Measurements from ENCODE around the gene TSPAN16. TPM values are rescaled to one million over a fixed set of nuclear protein-coding genes. Genes with fewer than 3 reads are reported as not detected.

TSPAN16 gene
- not detected in 2 replicates for polyA plus RNA-seq (2014; cell fraction: cytosol; rRNA removed)
- not detected in 2 replicates for polyA plus RNA-seq (2014; cell fraction: nucleus; rRNA removed)

- no peak for DNase-seq (ENCODE audit: low spot score)
Observed at GRCh38 chr19:11295665-11296245, at the start of gene TSPAN16. TSPAN16 (plus strand) TSS chr19:11296160; CDS start chr19:11296298, 138 bp downstream.

DNA sequence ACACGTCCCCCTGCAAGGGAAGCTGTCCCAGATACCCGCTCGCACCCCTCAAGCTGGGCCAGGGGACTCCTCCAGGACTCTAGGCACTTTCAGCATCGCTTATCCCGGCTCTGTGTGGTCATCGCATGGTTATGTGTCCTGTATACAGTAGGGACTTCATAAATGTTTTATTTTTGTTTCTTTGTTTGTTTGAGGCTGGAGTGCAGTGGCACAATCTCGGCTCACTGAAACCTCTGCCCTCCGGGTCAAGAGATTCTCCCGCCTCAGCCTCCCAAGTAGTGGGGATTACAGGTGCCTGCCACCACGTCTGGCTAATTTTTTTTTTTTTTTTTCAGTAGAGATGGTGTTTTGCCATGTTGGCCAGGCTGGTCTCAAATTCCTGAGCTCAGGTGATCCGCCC lies 49.0 kb upstream of the TSPAN16 start:
- no peak for DNase-seq (ENCODE audit: low spot score)

- DNase-seq (ENCODE audit: low spot score): no peak
Observed at GRCh38 chr19:11247391-11247790, 48.6 kb upstream of the TSPAN16 start.

- DNase-seq (ENCODE audit: low spot score): no peak
Observed at GRCh38 chr19:11247934-11248333, 48.0 kb upstream of the TSPAN16 start.

DNA sequence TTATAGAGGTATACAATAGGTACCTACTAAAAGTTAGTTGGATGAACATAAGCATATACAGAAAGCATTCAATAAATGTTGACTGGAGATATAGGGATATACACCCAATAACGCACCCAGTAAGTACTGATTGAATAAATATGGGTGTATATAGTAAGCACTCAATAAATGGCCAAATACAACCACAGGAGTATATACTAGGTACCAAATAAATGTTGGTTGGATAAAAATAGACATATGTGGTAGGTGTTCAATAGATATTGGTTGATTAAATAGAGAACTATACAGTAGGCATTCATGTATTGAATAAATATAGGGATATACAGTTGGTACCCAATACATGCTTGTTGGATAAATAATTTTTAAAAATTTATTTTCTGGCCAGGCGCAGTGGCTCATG lies 47.1 kb upstream of the TSPAN16 start:
- DNase-seq (ENCODE audit: low spot score): no peak

GRCh38 chr19:11251217-11251616 lies 44.7 kb upstream of the TSPAN16 start:
- no peak for DNase-seq (ENCODE audit: low spot score)

DNA sequence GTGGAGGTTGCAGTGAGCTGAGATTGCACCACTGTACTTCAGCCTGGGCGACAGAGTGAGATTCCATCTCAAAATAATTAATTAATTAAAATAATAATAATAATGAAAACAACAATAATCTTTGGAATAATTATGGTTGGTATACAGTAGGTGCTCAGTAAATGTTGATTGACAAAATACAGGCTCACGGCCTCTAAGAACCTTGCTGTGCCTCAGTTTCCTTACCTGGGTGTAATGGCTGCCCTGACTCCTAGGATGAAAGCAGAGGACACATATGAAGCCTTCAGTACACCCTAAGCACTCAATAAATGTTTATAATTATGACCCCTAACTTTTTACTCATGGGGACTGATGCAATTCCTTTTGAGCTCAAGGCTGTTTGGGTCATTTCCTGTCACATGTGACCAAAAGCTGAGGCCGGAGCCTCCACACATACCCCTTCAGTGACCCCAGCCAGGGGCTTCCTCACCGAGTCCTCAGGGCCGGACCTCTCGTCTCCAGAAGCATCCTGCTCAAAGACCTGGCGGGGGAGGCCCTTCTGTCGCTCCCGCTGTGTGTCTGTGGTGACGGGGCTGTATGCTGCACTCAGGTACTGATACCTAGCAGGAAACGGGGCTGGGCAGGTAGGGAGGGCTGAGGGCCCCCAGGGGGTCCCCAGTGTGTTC lies 44.2 kb upstream of the TSPAN16 start:
- no peak for DNase-seq (ENCODE audit: low spot score)

DNA sequence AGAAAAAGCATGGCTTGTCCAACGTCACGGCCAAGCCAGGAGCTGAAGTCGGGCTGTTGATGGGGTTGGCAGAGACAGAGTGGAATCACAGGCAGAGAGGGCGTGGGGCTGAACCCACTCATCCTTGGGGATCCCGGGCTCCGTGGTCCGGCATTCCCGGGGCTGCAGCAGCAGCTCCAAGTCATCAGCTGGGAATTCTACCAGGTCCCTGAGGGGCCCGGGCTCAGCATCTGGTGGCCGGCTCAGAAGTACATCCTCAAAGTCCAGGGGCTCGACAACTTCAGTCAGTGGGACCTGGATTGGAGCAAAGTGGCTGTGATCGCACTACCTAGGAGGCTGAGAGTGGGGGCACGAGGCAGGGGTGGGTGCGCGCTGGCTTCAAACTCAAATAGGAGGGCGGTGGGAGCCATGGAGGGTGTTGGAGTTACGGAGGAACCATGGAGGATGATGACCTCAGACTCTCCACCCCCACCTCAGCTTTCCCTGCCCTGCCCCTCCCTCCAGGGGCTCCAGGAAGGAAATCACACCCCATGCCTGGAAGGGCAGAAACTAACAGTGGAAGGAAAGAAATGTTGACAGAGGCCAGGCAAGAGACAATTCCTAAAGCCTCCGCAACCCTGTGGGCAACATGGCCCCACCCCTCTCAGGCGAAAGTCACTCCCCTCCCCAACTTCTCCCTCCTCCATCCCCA lies 43.1 kb upstream of the TSPAN16 start:
- no peak for DNase-seq (ENCODE audit: low spot score)

GRCh38 chr19:11254666-11255065 lies 41.3 kb upstream of the TSPAN16 start:
- DNase-seq (ENCODE audit: low spot score): no peak

DNA sequence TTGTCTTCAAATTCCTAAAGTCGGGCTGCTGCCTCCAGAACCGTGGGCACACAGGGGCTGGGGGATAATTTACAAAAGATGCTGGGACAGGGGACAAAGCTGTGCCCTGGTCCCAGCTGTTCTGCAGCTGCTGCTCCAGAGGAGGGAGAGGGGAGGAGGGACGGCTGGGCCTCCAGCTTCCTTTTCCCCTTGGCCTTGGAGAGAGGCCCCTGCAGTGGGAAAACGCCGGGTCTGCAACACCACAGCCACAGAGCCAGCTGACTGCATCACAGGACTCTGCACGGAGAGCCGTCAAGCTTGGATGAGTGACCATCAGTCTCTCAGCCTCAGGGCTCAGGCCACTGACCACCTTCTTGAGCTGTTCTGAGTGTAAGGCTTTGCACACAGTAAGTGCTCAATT lies 39.8 kb upstream of the TSPAN16 start:
- no peak for DNase-seq (ENCODE audit: low spot score)

DNA sequence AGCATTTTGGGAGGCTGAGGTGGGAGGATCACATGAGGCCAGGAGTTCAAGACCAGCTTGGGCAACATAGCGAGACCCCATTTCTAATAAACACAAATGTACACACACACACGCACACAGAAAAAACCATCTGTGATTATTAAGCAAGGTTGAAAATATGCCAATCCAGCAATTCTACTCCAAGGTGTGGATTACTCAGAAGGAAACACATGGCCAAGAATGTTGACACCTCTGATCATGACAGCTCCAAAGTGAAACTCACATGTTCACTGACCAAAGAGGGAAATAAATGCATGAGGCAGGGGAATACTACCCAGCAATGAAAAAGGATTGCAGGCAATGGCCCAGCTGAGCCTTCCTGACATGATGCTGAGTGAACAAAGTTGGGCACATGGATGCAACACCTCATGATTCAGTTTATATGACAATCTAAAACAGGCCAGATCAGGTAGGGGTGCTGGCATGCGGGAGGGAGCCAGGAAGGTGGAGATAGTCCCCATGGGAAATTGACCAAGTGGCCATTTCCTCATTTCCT lies 38.0 kb upstream of the TSPAN16 start:
- DNase-seq (ENCODE audit: low spot score): no peak

GRCh38 chr19:11260996-11261395 lies 35.0 kb upstream of the TSPAN16 start:
- no peak for DNase-seq (ENCODE audit: low spot score)

- no peak for DNase-seq (ENCODE audit: low spot score)
Observed at GRCh38 chr19:11261431-11261970, 34.5 kb upstream of the TSPAN16 start.

- no peak for DNase-seq (ENCODE audit: low spot score)
Observed at GRCh38 chr19:11261971-11262839, 33.8 kb upstream of the TSPAN16 start, which contains the start of gene DOCK6. DOCK6 (minus strand) TSS chr19:11262524; CDS start chr19:11262440, 84 bp downstream.

DNA sequence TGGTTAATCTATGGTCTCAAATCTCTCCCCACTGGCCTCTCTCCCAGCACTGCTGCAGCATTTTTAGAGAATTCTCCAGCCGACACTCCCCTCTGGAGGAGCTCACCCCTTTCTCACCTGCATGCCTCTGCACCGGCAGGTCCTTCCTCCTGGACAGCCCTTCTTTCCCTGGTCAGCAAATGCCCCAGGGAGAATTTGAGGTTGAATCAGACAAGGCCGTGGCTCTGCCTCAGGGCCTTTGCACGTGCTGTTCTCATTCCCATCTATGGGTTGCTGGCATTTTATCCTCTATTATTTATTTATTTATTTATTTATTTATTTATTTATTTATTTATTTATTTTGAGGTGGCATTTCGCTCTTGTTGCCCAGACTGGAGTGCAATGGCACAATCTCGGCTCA lies 32.2 kb upstream of the TSPAN16 start:
- no peak for DNase-seq (ENCODE audit: low spot score)

DNA sequence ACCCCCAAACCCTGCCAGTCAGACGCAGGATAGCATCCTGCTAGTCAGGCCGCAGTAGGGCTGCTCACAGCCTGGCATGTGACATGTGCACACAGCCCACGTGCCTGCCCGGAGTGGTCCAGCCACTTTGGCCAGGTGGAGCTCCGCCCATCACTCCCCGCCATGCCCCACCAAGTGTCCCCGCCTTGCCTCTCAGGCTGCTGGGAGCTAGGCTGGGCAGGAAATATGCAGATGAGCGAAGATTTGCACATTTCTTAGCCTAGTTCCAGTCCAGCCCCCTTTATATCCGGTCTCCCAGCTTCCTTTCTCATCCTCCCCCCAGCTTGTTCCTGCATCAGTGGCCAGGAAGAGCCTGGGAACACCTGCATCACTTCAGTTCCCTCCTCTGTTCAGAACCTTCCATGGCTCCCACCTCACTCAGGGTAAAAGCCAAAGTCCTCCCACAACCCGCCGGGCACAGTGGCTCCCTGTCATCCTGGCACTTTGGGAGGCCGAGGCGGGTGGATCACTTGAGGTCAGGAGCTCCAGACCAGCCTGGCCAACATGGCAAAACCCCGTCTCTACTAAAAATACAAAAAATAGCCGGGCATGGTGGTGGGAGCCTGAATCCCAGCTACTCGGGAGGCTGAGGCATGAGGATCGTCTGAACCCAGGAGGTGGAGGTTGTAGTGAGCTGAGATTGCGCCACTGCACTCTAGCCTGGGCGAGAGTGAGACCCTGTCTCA lies 31.3 kb upstream of the TSPAN16 start:
- no peak for DNase-seq (ENCODE audit: low spot score)

DNA sequence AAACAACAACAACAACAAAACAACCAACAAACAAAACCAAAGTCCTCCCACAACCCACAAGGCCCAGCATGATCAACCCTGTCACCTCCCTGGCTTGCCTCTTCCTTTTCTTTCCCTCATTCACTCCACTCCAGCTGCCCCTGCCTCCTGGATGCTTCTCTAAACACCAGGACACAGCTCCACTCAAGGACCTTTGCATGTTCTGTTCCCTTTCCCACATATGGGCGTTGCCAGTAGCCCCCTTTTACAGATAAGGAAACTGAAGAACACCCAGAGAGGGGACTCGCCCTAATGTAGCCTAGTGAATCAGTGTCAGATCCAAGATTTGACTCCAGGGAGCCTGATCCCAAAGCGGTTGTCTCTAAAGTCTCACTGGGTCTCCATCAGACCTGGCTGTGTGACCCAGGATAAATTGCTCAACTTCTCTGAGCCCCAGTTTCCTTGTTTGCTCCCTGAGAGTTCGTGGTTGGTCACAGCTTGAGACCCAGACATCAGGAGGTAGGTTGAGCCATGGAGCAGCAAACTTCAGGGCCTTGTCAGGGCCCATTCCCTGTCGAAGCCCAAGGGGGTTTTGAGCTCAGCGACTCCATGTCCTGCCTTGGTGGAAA lies 30.7 kb upstream of the TSPAN16 start:
- DNase-seq (ENCODE audit: low spot score): no peak

DNA sequence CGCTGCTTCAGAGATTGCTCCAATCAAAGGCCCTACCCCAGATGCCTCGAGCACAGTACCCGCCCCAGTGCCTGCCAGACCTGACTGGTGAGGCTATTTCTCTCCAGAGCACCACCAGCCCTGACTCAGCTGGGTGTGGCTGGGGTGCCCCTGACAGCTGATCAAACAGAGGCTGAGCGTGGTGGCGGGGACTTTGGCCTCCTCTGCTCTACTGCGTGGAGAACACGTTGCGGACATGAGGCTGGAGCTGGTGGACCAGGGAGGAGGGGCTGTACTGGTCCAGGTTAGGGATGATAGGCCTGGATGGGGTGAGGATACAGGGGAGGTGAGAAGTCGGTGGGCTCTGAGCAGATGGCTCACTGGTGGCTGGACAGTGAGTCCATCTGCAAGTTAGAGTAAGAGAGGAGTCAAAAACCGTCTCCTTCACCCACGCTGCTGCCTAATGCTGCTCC lies 30.1 kb upstream of the TSPAN16 start:
- no peak for DNase-seq (ENCODE audit: low spot score)

DNA sequence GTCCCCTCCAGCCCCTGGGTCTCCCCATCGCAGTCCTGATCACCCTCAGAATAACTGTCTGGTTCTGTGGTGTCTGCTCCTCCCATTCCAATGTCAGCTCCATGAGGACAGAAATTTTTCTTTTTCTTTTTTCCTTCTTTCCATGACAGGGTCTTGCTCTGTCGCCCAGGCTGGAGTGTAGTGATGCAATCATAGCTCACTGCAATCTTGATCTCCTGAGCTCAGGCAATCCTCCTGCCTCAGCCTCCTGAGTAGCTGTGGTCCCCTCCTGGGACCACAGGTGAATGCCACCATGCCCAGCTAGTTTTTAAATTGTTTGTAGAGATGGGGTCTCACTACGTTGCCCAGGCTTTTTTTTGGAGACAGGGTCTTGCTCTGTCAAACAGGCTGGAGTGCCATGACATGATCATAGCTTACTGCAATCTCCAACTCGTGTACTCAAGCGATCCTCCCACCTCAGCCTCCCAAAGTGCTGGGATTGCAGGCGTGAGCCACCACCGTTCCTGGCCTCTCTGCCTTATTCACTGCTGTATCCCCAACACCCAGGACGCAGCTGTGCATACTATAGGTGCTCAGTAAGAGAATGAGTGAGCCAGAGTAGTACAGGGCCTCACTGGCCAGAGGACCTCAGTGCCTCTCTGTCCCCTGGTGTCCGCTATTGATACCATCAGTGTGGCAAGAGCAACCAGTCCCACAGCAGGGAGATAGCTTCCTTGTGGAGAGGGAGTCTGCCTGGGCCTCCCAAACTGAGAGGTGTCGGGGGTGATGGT lies 28.5 kb upstream of the TSPAN16 start:
- DNase-seq (ENCODE audit: low spot score): no peak

All from SK-N-DZ (cell line).